ENCODE measurements around the gene PDCD1LG2. TPM values are rescaled to one million over a fixed set of nuclear protein-coding genes. Genes with fewer than 3 reads are reported as not detected.

PDCD1LG2 gene
- total and polyA plus RNA-seq, 2 of the 8 experiments (the other 6 are each of a cell fraction or from before 2014, with no cell fraction given) = not detected

DNA sequence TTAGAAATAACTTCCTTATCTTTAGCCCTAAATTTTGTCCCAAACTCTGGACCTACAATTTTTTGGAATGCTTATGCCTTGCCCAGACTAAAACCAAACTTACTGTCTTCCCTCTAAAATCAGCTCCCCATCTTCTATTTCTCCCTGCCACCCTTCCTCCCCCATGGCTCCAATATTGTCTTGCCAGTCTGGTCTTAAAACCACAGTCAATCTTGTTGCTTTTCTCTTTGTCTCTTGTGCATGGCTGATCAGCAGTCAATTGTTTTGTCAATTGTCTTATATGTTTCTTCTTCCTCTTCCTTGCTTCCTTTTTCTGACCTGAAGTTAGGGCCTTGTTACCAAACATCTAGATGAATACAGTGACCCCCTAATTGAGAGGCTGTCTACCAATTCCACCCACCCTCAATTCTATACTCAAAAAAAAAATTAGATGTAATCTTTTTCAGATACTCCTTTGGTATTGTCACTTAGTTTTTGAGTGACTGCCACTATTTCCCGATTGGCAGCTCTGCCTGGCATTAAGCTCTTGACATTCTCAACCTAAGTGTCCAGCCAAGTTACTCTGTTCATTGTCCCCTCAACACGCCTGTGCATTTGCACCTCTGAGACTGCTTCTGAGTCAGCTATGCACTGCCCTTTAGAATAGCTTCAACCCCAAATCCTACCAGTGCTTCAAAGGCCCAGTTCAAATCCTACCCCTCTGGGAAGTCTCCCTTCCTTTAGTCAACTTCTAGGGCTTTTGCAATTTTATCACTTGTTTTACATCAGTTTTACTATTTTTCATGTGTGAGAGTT lies 2.5 kb downstream of the PDCD1LG2 start:
- Histone ChIP-seq H3K4me3 (ENCODE audit: extremely low read depth in 1 of 4, insufficient read depth in 2 of 4, low read depth in 3 of 4, low read length in 4 of 4) (no peak overlapping the region), H3K23ac (ENCODE audit: insufficient read length) (no peak overlapping the region), H2BK20ac (ENCODE audit: low read length) (no peak overlapping the region), H3K79me2 (ENCODE audit: control insufficient read depth in 1 of 2, insufficient read depth in 2 of 2, low read length in 2 of 2) (no peaks in the 10 kb centered on the region), H3K4me1 (replicated peaks in 1 of 4; ENCODE audit: control insufficient read depth in 3 of 4, insufficient read depth in 4 of 4, low read length in 3 of 4) (no peaks in the 10 kb centered on the region), H4K91ac (replicated peaks; ENCODE audit: insufficient read length, low read length) (no peak overlapping the region), H3K27me3 (replicated peaks in 1 of 4; ENCODE audit: control insufficient read depth in 3 of 4, extremely low read depth in 1 of 4, insufficient read depth in 3 of 4, low read length in 3 of 4) (no peaks in the 10 kb centered on the region), H2AK5ac (ENCODE audit: low read depth, low read length) (no peak overlapping the region), H3K9ac (replicated peaks in 1 of 4; ENCODE audit: extremely low read depth in 1 of 4, low read depth in 3 of 4, low read length in 3 of 4) (no peak overlapping the region), H3K4ac (replicated peaks; ENCODE audit: insufficient read length, low read depth, low read length) (no peak overlapping the region), H2BK120ac (replicated peaks; ENCODE audit: low read depth, low read length) (no peak overlapping the region), H3K9me3 (ENCODE audit: insufficient read depth in 2 of 2, low read depth in 1 of 2, low read length in 1 of 2) (no peaks in the 10 kb centered on the region), H4K5ac (ENCODE audit: insufficient read length, low read depth, low read length) (no peak overlapping the region), H3K4me2 (ENCODE audit: insufficient read depth in 1 of 2, low read depth in 2 of 2, low read length in 2 of 2) (no peak overlapping the region), H3K14ac (ENCODE audit: insufficient read length) (no peak overlapping the region), H3K23me2 (ENCODE audit: low read depth, low read length) (no peaks in the 10 kb centered on the region), H2BK5ac (ENCODE audit: low read depth, low read length) (no peak overlapping the region), H4K20me1 (replicated peaks in 1 of 2; ENCODE audit: control insufficient read depth in 1 of 2, insufficient read depth in 2 of 2, low read length in 2 of 2) (no peaks in the 10 kb centered on the region), H3K79me1 (ENCODE audit: low read depth, low read length) (no peaks in the 10 kb centered on the region), H3K18ac (ENCODE audit: extremely low read depth, low read length) (no peak overlapping the region), H2BK12ac (ENCODE audit: low read depth, low read length) (no peak overlapping the region), H3K36me3 (ENCODE audit: control insufficient read depth in 2 of 4, insufficient read depth in 4 of 4, low read length in 3 of 4) (no peaks in the 10 kb centered on the region), H2BK15ac (ENCODE audit: low read length) (no peak overlapping the region), H3K27ac (ENCODE audit: low read depth, low read length) (no peak overlapping the region), H3K56ac (replicated peaks; ENCODE audit: insufficient read length, low read depth, low read length) (no peak overlapping the region), H4K8ac (ENCODE audit: extremely low read depth, insufficient read depth, low read length) (no peak overlapping the region), H2AFZ (ENCODE audit: low read length) (no peak overlapping the region)
- POLR2A ChIA-PET (ENCODE audit: partially characterized antibody) = no interaction called here
- 84% methylated on average over 2 of the region's 2 CpGs; no CpG with 5 or more reads in 1 of the 2 experiments for WGBS, 2 experiments (ENCODE audit: extremely low coverage in 1 of 2, insufficient coverage in 1 of 2, insufficient read length in 1 of 2, insufficient replicate concordance in 2 of 2, low coverage in 1 of 2, low lambda C conversion rate in 2 of 2, missing lambda C conversion rate in 1 of 2)
- CTCF ChIA-PET (ENCODE audit: partially characterized antibody) = interaction anchor here (0.6 to 1.2 kb wide), 2 partner anchors 45 to 63 kb away, joined by 3 read pairs; partner anchors contain the start of gene CD274
- FAIRE-seq = no peak
- DNase-seq (ENCODE audit: low read depth in 1 of 2, low spot score in 2 of 2) = no peak
- TF ChIP-seq, protein P1, sequence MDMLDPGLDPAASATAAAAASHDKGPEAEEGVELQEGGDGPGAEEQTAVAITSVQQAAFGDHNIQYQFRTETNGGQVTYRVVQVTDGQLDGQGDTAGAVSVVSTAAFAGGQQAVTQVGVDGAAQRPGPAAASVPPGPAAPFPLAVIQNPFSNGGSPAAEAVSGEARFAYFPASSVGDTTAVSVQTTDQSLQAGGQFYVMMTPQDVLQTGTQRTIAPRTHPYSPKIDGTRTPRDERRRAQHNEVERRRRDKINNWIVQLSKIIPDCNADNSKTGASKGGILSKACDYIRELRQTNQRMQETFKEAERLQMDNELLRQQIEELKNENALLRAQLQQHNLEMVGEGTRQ (IDR thresholded peaks at IDR 0.05; ENCODE audit: low read length) = no peak
- no peak for TF ChIP-seq HDAC2 (IDR thresholded peaks at IDR 0.05; ENCODE audit: borderline replicate concordance in 1 of 2, low read depth in 2 of 2, low read length in 2 of 2)
- no peak for TF ChIP-seq TCF12 (IDR thresholded peaks at IDR 0.05; ENCODE audit: low read depth, low read length)
- TF ChIP-seq RNF2 (IDR thresholded peaks at IDR 0.05; ENCODE audit: borderline replicate concordance, low read depth, low read length, missing control alignments, poor library complexity, severe bottlenecking) = no peak
- no peak for TF ChIP-seq TEAD4 (IDR thresholded peaks at IDR 0.05; ENCODE audit: low read depth, low read length)
- no peak for TF ChIP-seq CBX5 (IDR thresholded peaks at IDR 0.05; ENCODE audit: low read depth, low read length)
- no peak for TF ChIP-seq SIRT6 (IDR thresholded peaks at IDR 0.05; ENCODE audit: low read length)
- TF ChIP-seq EGR1 (IDR thresholded peaks at IDR 0.05; ENCODE audit: borderline replicate concordance, low read depth, low read length) = no peak
- no peak for TF ChIP-seq NANOG (IDR thresholded peaks at IDR 0.05; ENCODE audit: insufficient read depth, low read depth, low read length, poor library complexity, severe bottlenecking)
- TF ChIP-seq GTF2F1 (IDR thresholded peaks at IDR 0.05; ENCODE audit: borderline replicate concordance, low read depth, low read length) = no peak
- TF ChIP-seq POU5F1 (IDR thresholded peaks at IDR 0.05; ENCODE audit: low read depth, low read length) = no peak
